Panc1 (cell line): ENCODE data around the gene NPIPB13. TPM values are rescaled to one million over a fixed set of nuclear protein-coding genes. Genes with fewer than 3 reads are reported as not detected.
"Not testable (repeated sequence)": the region's sequence is repeated elsewhere in the genome, so short reads cannot be mapped to it uniquely, and the experiment has no call there.

ENCODE experiments used
- ATAC-seq: fragments of 200-7000 bp; cut with Tn5 transposase; 2 replicates; pipeline ENCODE4 v1.9.1; 2020; ENCODE audit warnings: mild to moderate bottlenecking, moderate library complexity
- BruUV-seq: library from RNA; stranded (reverse); fragments of 400-500 nt; replicated peaks from 2 replicates; lab custom pipeline; 2021; lab: Mats Ljungman, UMichigan
- CTCF ChIA-PET: fragments of 300-600 bp; sonication (Branson Sonifier 250); formaldehyde crosslinking; loops from one replicate; lab custom pipeline; 2022; ENCODE audit warnings: antibody characterized with exemption; lab: Charles Lee
- POLR2A ChIA-PET: fragments of 300-600 bp; sonication (Branson Sonifier 250); formaldehyde crosslinking; loops from one replicate; lab custom pipeline; 2022; ENCODE audit warnings: antibody characterized with exemption; lab: Charles Lee
- DNase-seq: peaks from one replicate; pipeline ENCODE4 v3.0.0-alpha.2; 2010; ENCODE audit warnings: low read depth, low spot score
- H3K27ac ChIP-seq: 2 replicates; pipeline ENCODE4 v1.5.1; 2011; ENCODE audit warnings: mild to moderate bottlenecking, low read length, inconsistent platforms
- H3K27me3 ChIP-seq: fragments of 200-500 bp; sonication (Bioruptor generic); 2 replicates; pipeline ENCODE4 v1.6.0; 2014; ENCODE audit warnings: low read length, inconsistent platforms; ENCODE audit not compliant: control insufficient read depth, insufficient read depth
- H3K36me3 ChIP-seq: fragments of 200-500 bp; sonication (Bioruptor generic); 2 replicates; pipeline ENCODE4 v1.5.1; 2014; ENCODE audit warnings: inconsistent platforms, mild to moderate bottlenecking, low read length, moderate library complexity; ENCODE audit not compliant: control insufficient read depth, insufficient read depth
- H3K4me1 ChIP-seq: 2 replicates; pipeline ENCODE4 v1.5.1; 2011; ENCODE audit warnings: inconsistent platforms, mild to moderate bottlenecking, low read length, moderate library complexity; ENCODE audit not compliant: control insufficient read depth, insufficient read depth
- H3K4me3 ChIP-seq, 2 experiments: 2 replicates each; pipeline ENCODE4 v1.5.1; 2011 to 2012; ENCODE audit warnings: low read depth in 2 of 2, low read length in 2 of 2, mild to moderate bottlenecking in 2 of 2, inconsistent platforms in 1 of 2, moderate library complexity in 1 of 2
- H3K9me3 ChIP-seq: fragments of 200-500 bp; sonication (Bioruptor generic); 2 replicates; pipeline ENCODE4 v1.5.1; 2014; ENCODE audit warnings: low read depth, mild to moderate bottlenecking, inconsistent platforms, low read length, moderate library complexity; ENCODE audit not compliant: control insufficient read depth, insufficient read depth
- in situ Hi-C: cut with HindIII; loops from 2 replicates; pipeline ENCODE4 v1.10.0; 2016; ENCODE audit warnings: low sequenced_read_pairs, low pct_unique_long_range_greater_than_20kb
- intact Hi-C: fragments of 100-400 bp; cut with micrococcal nuclease; formaldehyde crosslinking; loops from one replicate; pipeline ENCODE4 v1.10.0; 2022; ENCODE audit not compliant: unreplicated experiment
- total RNA-seq: library from RNA; stranded (reverse); gene quantifications from one replicate; pipeline ENCODE4 v1.2.1, GENCODE V29; 2021; ENCODE audit not compliant: unreplicated experiment

NPIPB13 gene
- total RNA-seq, 1 experiment from 2014 or later = 19.8 TPM

DNA sequence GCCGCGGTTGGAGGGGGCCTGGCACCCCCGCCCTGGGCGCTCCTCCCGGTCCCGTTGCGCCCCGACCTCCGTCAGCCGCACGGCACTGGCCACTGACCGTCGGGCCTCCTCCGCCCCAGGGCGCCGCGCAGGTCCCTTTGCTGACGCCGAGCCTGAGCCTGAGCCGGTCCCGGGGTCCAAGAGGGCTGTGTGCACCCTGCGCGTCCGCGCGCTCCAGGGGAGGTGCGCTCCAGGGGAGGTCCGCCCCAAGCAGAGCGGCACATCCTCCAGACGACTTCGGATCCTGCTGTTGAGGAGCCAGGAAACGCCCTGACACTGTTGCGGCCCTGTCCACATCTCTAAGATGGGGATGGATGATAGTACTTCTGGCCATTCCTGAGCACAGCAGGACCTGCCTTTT, 42.0 kb downstream of the NPIPB13 start:
- in situ Hi-C loops, H3K27me3 ChIP-seq, CTCF ChIA-PET, H3K36me3 ChIP-seq, DNase-seq, H3K4me1 ChIP-seq, BruUV-seq, H3K9me3 ChIP-seq, POLR2A ChIA-PET, H3K27ac ChIP-seq, intact Hi-C loops: not testable (repeated sequence)
- H3K4me3 ChIP-seq = peak overlapping the region; percentile 28 to 47
- peak; percentile 66 for ATAC-seq

GRCh38 chr16:30205541-30206236, 42.6 kb downstream of the NPIPB13 start:
- H3K27me3 ChIP-seq, H3K9me3 ChIP-seq, in situ Hi-C loops, H3K36me3 ChIP-seq, intact Hi-C loops, H3K4me1 ChIP-seq, POLR2A ChIA-PET, H3K27ac ChIP-seq, DNase-seq, BruUV-seq, CTCF ChIA-PET: not testable (repeated sequence)
- H3K4me3 ChIP-seq = peak overlapping the region; percentile 28 to 47
- ATAC-seq = peak; percentile 70

- H3K9me3 ChIP-seq, intact Hi-C loops, H3K4me1 ChIP-seq, CTCF ChIA-PET, DNase-seq, H3K27me3 ChIP-seq, H3K36me3 ChIP-seq, POLR2A ChIA-PET, BruUV-seq, in situ Hi-C loops, H3K27ac ChIP-seq, H3K4me3 ChIP-seq: not testable (repeated sequence)
- peak; percentile 31; the same call in 1 of the 2 replicates for ATAC-seq
Observed at GRCh38 chr16:30199608-30200343, 48.5 kb downstream of the NPIPB13 start.

- H3K27ac ChIP-seq, H3K4me3 ChIP-seq, POLR2A ChIA-PET, BruUV-seq, DNase-seq, intact Hi-C loops, ATAC-seq, H3K4me1 ChIP-seq, H3K36me3 ChIP-seq, H3K27me3 ChIP-seq, in situ Hi-C loops, H3K9me3 ChIP-seq, CTCF ChIA-PET: not testable (repeated sequence)
Observed at GRCh38 chr16:30199049-30199448, 49.2 kb downstream of the NPIPB13 start, which contains the start of gene SULT1A3. SULT1A3 (plus strand) TSS chr16:30199255; CDS start chr16:30200729, 1,474 bp downstream.

Other genes starting within 250 kb of the NPIPB13 start
- 3.2 TPM for gene DOC2A, start 237.5 kb downstream of the NPIPB13 start, total RNA-seq
- not detected for gene C16orf92, start 225.3 kb downstream of the NPIPB13 start, total RNA-seq
- 3.5 TPM for gene TLCD3B, start 217.2 kb downstream of the NPIPB13 start, total RNA-seq
- 2,516 TPM for gene ALDOA, start 182.7 kb downstream of the NPIPB13 start, total RNA-seq
- 186 TPM for gene PPP4C, start 172.5 kb downstream of the NPIPB13 start, total RNA-seq
- 0.46 TPM for gene TBX6, start 156.6 kb downstream of the NPIPB13 start, total RNA-seq
- gene YPEL3, start 152.3 kb downstream of the NPIPB13 start, total RNA-seq = 0.69 TPM
- gene GDPD3, start 134.9 kb downstream of the NPIPB13 start, total RNA-seq = 2.5 TPM
- 47.1 TPM for gene MAPK3, start 125.3 kb downstream of the NPIPB13 start, total RNA-seq
- gene CORO1A, start 64.9 kb downstream of the NPIPB13 start, total RNA-seq = 3.7 TPM
- 178 TPM for gene BOLA2B, start 54.8 kb downstream of the NPIPB13 start, total RNA-seq
- 18.5 TPM for gene SLX1A, start 54.6 kb downstream of the NPIPB13 start, total RNA-seq
- 16.8 TPM for gene SULT1A3, start 49.2 kb downstream of the NPIPB13 start, total RNA-seq
- 90.7 TPM for gene CD2BP2, start 106.8 kb upstream of the NPIPB13 start, total RNA-seq
- gene TBC1D10B, start 122.0 kb upstream of the NPIPB13 start, total RNA-seq = 52.6 TPM
- not detected for gene MYL11, start 126.3 kb upstream of the NPIPB13 start, total RNA-seq
- gene SEPTIN1, start 134.1 kb upstream of the NPIPB13 start, total RNA-seq = 1.7 TPM
- 16.6 TPM for gene ZNF48, start 146.9 kb upstream of the NPIPB13 start, total RNA-seq
- gene ZNF771, start 159.1 kb upstream of the NPIPB13 start, total RNA-seq = 14.4 TPM
- 120 TPM for gene DCTPP1, start 181.6 kb upstream of the NPIPB13 start, total RNA-seq
- gene SEPHS2, start 197.4 kb upstream of the NPIPB13 start, total RNA-seq = 68.5 TPM
- gene ITGAL, start 224.3 kb upstream of the NPIPB13 start, total RNA-seq = 0.54 TPM